Muscle of leg (tissue), 11 donors: Measurements from ENCODE around the gene PODN. TPM values are rescaled to one million over a fixed set of nuclear protein-coding genes. Genes with fewer than 3 reads are reported as not detected.

Source experiments
- DNase-seq: peaks from one replicate; pipeline ENCODE4 v3.0.0; 2013
- H3K27ac ChIP-seq: one replicate; pipeline ENCODE4 v1.5.1; 2013; ENCODE audit warnings: mild to moderate bottlenecking, low read length, control low read depth
- H3K27me3 ChIP-seq: one replicate; pipeline ENCODE4 v1.6.1; 2013; ENCODE audit warnings: low read length; ENCODE audit not compliant: control insufficient read depth, insufficient read depth
- H3K36me3 ChIP-seq: one replicate; pipeline ENCODE4 v1.6.1; 2013; ENCODE audit warnings: low read length; ENCODE audit not compliant: control insufficient read depth, insufficient read depth
- H3K4me1 ChIP-seq: one replicate; pipeline ENCODE4 v1.6.1; 2013; ENCODE audit warnings: low read length; ENCODE audit not compliant: control insufficient read depth, insufficient read depth
- H3K4me3 ChIP-seq: one replicate; pipeline ENCODE4 v1.5.1; 2013; ENCODE audit warnings: low read length, control low read depth
- H3K9me3 ChIP-seq: replicated peaks from 2 replicates; pipeline ENCODE4 v1.6.1; 2013; ENCODE audit warnings: low read depth, low read length; ENCODE audit not compliant: control insufficient read depth
- WGBS: methylation state at CpG from one replicate; pipeline ENCODE4 v1.1.5; 2013; ENCODE audit warnings: missing lambda C conversion rate; ENCODE audit not compliant: insufficient coverage; 5-methylcytosine and 5-hydroxymethylcytosine counted together
- polyA plus RNA-seq, 8 donors: library from polyadenylated mRNA; unstranded; fragments of 120-200 nt; gene quantifications; one replicate each; pipeline versions ENCODE4 v1.2.1 to v1.2.3, GENCODE V29; 2013; ENCODE audit warnings: inconsistent platforms in 1 of 8, low replicate concordance in 1 of 8; ENCODE audit not compliant: insufficient read length in 8 of 8, insufficient read depth in 1 of 8
- total RNA-seq: library from RNA; stranded (reverse); fragments of 120-200 nt; gene quantifications from one replicate; pipeline ENCODE4 v1.2.4, GENCODE V29; 2013

PODN gene
- total and polyA plus RNA-seq, 9 donors: 5.4 to 10.7 (median 8.1) TPM

DNA sequence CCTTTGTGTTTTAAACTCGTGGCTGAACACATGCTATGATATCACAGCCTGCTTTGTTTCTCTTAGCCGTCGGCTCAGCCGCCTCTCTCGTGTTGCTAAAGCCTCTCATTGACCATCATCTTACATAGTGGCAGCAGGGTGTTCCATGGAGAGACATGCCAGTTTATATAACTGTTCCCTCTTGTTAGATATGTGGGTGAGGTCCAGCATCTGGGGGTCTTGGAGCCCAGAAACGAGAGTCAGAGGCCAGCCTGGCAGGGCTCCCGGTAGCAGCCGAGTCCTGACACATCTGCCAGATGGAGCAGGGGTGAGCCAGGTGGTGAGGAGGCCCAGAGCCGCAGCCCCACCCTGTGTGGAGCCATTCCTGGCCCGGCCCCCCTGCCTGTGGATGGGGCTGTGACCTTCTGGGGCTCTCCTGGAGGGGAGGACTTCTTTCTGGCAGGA lies 11.9 kb downstream of the PODN start:
- Histone ChIP-seq H3K27me3 (no peaks in the 10 kb centered on the region), H3K27ac (peak overlapping the region; percentile 35), H3K4me3 (no peak overlapping the region), H3K4me1 (peaks cover 14% of the 10 kb centered on the region), H3K9me3 (no peaks in the 10 kb centered on the region), H3K36me3 (peaks cover 2% of the 10 kb centered on the region)
- DNase-seq: peak; percentile 48
- 31% methylated on average over 6 of the region's 10 CpGs for WGBS

DNA sequence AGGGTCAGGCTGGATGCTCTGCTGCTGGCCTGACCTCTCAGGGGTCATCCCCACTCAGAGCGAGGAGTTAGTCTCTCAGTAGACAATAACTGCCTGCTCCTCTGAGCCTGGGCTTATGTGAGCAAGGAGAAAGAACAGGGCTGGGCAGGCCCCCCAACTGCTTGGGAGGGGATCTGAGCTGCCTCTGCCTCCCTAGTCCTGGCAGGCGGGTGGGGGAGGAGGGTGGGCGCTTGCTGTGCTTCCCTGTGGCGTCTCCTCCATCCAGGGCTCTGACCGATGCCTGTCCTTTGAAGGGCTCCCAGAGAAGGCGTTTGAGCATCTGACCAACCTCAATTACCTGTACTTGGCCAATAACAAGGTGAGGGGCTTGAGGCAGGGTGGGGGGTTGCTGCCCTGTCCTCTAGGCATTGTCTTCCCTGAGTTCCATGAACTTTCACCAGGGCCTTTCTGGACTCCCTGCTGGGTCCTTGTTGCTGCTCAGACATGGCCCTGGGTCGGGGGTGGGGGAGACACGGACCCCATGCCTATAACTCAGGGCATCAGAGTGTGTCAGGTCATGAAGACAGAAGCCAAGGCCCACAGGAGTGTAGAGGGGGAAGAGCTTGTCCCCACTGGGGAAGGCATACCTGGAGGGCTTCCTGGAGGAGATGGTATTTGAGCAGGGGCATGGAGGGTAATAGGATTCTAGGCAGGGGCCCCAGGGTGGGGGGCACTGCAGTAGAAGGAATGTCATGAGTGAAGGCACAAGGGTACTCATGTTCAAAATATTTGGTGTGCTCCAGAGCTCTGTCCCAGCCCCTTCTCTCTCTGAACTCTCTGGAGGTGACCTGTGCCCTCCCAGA lies 12.5 kb downstream of the PODN start:
- peaks cover 14% of the 10 kb centered on the region for H3K4me1 ChIP-seq
- no peak overlapping the region for H3K4me3 ChIP-seq
- 72% methylated on average over 3 of the region's 8 CpGs for WGBS
- no peak overlapping the region for H3K27ac ChIP-seq
- H3K9me3 ChIP-seq: no peaks in the 10 kb centered on the region
- H3K27me3 ChIP-seq: no peaks in the 10 kb centered on the region
- H3K36me3 ChIP-seq: peaks cover 2% of the 10 kb centered on the region
- no peak for DNase-seq

DNA sequence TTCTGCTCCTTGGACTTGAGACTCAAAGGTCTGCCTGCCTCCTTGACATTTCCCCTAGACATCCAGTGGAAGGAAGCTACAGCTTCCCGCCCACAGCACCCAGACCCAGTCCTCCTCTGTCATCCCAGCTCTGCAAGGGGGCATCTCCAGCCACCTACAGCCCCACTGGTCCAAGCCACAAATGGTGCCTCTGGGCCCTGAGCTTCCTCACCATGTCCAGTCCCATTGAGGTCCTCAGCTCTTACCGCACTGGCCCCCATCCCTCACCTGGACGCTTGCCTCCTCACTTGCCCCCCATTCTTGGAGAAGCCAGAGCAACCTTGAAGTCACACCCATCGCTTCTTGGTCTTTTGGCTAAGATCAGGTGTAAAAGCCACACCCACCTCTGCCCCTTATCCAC lies 13.2 kb downstream of the PODN start:
- DNase-seq: no peak
- H3K4me1 ChIP-seq: peaks cover 14% of the 10 kb centered on the region
- H3K9me3 ChIP-seq: no peaks in the 10 kb centered on the region
- WGBS: 97% methylated on average over 4 of the region's 4 CpGs
- H3K36me3 ChIP-seq: peaks cover 2% of the 10 kb centered on the region
- H3K27ac ChIP-seq: no peak overlapping the region
- no peaks in the 10 kb centered on the region for H3K27me3 ChIP-seq
- no peak overlapping the region for H3K4me3 ChIP-seq

DNA sequence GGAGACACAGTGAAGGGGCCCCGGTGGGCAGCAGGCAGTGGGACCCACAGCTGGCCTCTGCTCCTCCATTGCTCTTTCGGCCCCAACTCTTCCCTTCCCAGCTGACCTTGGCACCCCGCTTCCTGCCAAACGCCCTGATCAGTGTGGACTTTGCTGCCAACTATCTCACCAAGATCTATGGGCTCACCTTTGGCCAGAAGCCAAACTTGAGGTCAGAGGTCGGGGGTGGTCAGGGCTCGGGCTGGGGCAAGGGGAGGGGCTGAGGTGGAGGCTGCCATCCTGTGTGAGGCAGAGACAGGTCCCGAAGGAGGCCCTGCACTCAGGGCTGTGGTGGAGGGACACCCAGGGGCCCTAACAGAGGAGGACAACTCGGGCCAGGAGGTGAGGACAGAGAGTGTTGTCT lies 13.7 kb downstream of the PODN start:
- Histone ChIP-seq H3K9me3 (no peaks in the 10 kb centered on the region), H3K36me3 (peaks cover 2% of the 10 kb centered on the region), H3K27me3 (no peaks in the 10 kb centered on the region), H3K4me1 (peaks cover 14% of the 10 kb centered on the region), H3K4me3 (no peak overlapping the region), H3K27ac (no peak overlapping the region)
- WGBS: 73% methylated on average over 6 of the region's 8 CpGs
- DNase-seq: no peak

DNA sequence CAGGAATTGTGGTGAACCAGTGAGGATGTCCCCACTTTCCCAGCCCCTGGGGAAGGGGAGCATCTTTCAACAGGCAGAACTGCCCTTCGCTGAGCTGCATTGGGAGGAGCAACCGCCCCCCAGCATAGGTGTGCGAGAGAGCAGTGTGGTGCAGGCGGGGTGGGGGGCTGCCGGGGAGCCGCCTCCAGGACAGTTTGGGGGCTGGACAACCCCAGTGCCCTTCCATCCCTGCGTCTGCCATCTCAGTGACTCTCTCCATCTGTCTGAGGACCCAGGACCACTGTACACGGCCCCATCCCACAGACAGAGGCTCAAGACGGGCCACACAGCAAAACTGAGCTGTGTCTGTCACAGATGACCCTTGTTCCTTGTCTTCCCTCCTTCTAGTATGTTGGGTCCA lies 14.2 kb downstream of the PODN start:
- Histone ChIP-seq H3K4me3 (no peak overlapping the region), H3K4me1 (peaks cover 12% of the 10 kb centered on the region), H3K27me3 (no peaks in the 10 kb centered on the region), H3K9me3 (no peaks in the 10 kb centered on the region), H3K36me3 (peaks cover under 1% of the 10 kb centered on the region), H3K27ac (no peak overlapping the region)
- WGBS: 94% methylated on average over 9 of the region's 9 CpGs
- no peak for DNase-seq

DNA sequence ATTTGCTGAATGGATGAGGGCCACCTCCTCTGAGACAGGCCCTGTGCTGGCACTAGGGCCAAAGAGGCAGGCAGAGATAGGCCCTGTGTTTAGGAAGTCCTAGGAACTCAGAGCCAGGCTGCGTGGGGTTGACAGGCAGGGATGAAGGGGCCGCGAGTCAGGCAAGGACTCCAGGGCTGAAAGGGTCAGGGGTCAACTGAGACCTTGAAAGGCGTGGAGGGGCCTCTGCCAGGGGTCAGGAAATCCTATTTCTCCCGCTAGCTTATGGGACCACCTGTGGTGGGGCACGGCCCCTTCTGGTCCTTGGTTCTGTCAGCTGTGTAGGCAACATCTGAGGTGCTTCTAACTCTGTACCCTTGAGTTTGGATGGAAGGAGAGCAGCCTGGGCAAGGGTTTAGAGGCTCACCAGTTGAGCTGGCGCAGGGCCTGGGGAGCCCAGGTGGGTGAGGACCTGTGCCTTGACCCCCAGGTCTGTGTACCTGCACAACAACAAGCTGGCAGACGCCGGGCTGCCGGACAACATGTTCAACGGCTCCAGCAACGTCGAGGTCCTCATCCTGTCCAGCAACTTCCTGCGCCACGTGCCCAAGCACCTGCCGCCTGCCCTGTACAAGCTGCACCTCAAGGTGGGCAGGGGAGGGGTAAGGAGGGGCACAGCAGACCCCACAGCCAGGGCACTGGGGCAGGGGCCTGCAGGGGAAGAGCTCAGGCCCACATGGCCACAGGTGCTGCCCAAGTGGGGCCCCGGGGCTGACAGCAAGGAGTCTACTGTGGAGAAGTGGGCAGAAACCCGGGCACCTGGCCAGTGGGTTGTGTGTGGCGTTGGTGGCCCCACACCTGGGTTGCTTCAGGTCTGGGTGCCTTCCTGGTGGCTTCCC lies 14.9 kb downstream of the PODN start:
- WGBS: 88% methylated on average over 17 of the region's 19 CpGs
- Histone ChIP-seq H3K9me3 (no peaks in the 10 kb centered on the region), H3K36me3 (no peaks in the 10 kb centered on the region), H3K27ac (no peak overlapping the region), H3K4me1 (peaks cover 12% of the 10 kb centered on the region), H3K27me3 (no peaks in the 10 kb centered on the region), H3K4me3 (no peak overlapping the region)
- DNase-seq: no peak

DNA sequence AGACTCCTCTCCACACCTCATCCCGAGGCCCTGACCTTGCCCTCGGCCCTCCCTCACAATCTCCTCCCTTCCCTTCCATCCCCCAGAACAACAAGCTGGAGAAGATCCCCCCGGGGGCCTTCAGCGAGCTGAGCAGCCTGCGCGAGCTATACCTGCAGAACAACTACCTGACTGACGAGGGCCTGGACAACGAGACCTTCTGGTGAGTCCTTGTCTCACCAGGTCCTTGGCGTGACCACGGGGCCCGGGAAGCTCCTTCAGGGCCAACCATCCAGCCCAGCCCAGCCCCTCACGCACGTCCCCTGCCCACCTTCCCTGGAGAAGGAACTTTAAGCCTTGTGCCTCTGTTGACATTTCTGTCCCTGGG lies 15.6 kb downstream of the PODN start:
- Histone ChIP-seq H3K9me3 (no peaks in the 10 kb centered on the region), H3K27ac (no peak overlapping the region), H3K27me3 (no peaks in the 10 kb centered on the region), H3K4me1 (peaks cover 12% of the 10 kb centered on the region), H3K36me3 (no peaks in the 10 kb centered on the region), H3K4me3 (no peak overlapping the region)
- 91% methylated on average over 11 of the region's 13 CpGs for WGBS
- DNase-seq: no peak

DNA sequence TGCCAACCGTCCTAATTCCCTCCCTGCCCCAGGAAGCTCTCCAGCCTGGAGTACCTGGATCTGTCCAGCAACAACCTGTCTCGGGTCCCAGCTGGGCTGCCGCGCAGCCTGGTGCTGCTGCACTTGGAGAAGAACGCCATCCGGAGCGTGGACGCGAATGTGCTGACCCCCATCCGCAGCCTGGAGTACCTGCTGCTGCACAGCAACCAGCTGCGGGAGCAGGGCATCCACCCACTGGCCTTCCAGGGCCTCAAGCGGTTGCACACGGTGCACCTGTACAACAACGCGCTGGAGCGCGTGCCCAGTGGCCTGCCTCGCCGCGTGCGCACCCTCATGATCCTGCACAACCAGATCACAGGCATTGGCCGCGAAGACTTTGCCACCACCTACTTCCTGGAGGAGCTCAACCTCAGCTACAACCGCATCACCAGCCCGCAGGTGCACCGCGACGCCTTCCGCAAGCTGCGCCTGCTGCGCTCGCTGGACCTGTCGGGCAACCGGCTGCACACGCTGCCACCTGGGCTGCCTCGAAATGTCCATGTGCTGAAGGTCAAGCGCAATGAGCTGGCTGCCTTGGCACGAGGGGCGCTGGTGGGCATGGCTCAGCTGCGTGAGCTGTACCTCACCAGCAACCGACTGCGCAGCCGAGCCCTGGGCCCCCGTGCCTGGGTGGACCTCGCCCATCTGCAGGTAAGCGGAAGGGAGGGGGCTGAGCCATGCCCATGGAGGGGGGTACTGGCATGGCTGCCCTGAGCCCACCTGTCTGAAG lies 16.5 kb downstream of the PODN start:
- Histone ChIP-seq H3K36me3 (no peaks in the 10 kb centered on the region), H3K4me1 (peaks cover 14% of the 10 kb centered on the region), H3K4me3 (no peak overlapping the region), H3K27ac (no peak overlapping the region), H3K27me3 (no peaks in the 10 kb centered on the region), H3K9me3 (no peaks in the 10 kb centered on the region)
- 93% methylated on average over 46 of the region's 46 CpGs for WGBS
- no peak for DNase-seq

DNA sequence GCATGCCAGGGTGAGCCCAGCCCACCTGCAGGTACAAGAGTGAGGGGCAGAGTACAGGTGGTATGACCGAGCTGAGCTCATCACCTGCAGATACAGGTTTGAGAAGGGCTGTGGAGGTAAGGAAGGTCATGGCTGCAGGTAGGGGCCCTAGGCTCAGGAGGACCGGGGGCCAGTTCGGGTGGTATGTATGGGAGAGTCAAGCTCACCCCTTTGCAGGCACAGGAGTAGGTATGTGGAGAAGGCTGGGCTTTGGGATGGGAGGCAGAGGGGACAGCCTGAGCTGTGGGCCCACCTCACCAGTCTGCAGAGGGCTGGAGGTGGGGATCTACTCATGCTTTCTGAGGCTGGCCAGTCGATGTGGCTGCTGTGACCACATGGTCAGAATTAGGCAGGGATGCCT lies 17.2 kb downstream of the PODN start:
- DNase-seq: no peak
- H3K4me3 ChIP-seq: no peak overlapping the region

DNA sequence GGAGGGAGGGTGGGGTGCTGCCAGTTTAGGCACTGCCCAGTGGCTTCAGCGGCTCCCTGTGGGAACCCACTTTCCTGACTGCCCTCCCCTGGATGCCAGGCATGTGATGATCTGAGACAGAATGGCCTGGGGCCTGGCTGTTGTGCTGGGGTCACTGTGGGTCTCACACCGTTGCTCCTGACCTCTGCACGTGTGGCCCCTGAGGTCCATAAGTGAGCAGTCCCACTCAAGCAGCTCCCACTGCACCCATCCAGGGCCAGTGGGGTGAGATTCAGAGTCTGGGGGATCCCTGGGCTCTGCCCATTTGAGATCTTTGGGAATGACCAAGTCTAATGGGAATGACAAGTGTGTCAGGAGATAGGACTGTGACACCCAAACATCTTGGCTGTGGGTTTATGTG lies 18.0 kb downstream of the PODN start:
- 100% methylated on average over 1 of the region's 3 CpGs for WGBS
- H3K27ac ChIP-seq: no peak overlapping the region
- no peaks in the 10 kb centered on the region for H3K36me3 ChIP-seq
- H3K9me3 ChIP-seq: no peaks in the 10 kb centered on the region
- peaks cover 5% of the 10 kb centered on the region for H3K4me1 ChIP-seq
- H3K27me3 ChIP-seq: no peaks in the 10 kb centered on the region
- DNase-seq: no peak
- no peak overlapping the region for H3K4me3 ChIP-seq

More for the DNA sequence above, 17.2 kb downstream of the PODN start:
- Histone ChIP-seq H3K36me3 (no peaks in the 10 kb centered on the region), H3K27ac (no peak overlapping the region), H3K4me1 (peaks cover 9% of the 10 kb centered on the region), H3K9me3 (no peaks in the 10 kb centered on the region), H3K27me3 (no peaks in the 10 kb centered on the region)
- 91% methylated on average over 3 of the region's 4 CpGs for WGBS
